ENCODE measurements around the gene PSME2.

Gene PSME2

GRCh38 chr14:24186831-24187538, 40.6 kb upstream of the PSME2 start:
- no peaks in the 10 kb centered on the region for H3K27me3 ChIP-seq
- no peak for TF ChIP-seq CTCF (IDR thresholded peaks at IDR 0.05)
- H3K4me1 ChIP-seq: peaks cover 0 to 24% (median 17%) of the 10 kb centered on the region in 4 donors
- DNase-seq: no peak
- no peaks in the 10 kb centered on the region for H3K9me3 ChIP-seq
- no peak overlapping the region for H3K4me3 ChIP-seq
- intact Hi-C loops (cut with DNase I; ENCODE audit: low total_unique reads): loop anchor here (5.0 kb wide), 1 partner anchor 40 kb away; the partner anchor contains the start of genes PSME2 and RNF31
- no peak overlapping the region for H3K27ac ChIP-seq
- H3K36me3 ChIP-seq: peaks cover 48 to 75% (median 56%) of the 10 kb centered on the region in 3 donors

- peaks cover 47 to 78% (median 63%) of the 10 kb centered on the region in 3 donors for H3K36me3 ChIP-seq
These were observed 39.3 kb upstream of the PSME2 start for GRCh38 chr14:24185741-24186140.

GRCh38 chr14:24185026-24185425, 38.6 kb upstream of the PSME2 start:
- H3K27me3 ChIP-seq: no peaks in the 10 kb centered on the region
- H3K4me3 ChIP-seq: no peak overlapping the region
- intact Hi-C loops (cut with DNase I; ENCODE audit: low total_unique reads): loop anchor here (5.0 kb wide), 1 partner anchor 38 kb away; the partner anchor contains the start of genes PSME2 and RNF31
- no peak for DNase-seq
- peaks cover 47 to 79% (median 65%) of the 10 kb centered on the region in 3 donors for H3K36me3 ChIP-seq
- H3K9me3 ChIP-seq: no peaks in the 10 kb centered on the region
- H3K4me1 ChIP-seq: peaks cover 0 to 24% (median 17%) of the 10 kb centered on the region in 4 donors
- no peak overlapping the region for H3K27ac ChIP-seq
- no peak for TF ChIP-seq CTCF (IDR thresholded peaks at IDR 0.05)

More at GRCh38 chr14:24185741-24186140, 39.3 kb upstream of the PSME2 start:
- TF ChIP-seq CTCF (IDR thresholded peaks at IDR 0.05): no peak
- H3K27ac ChIP-seq: no peak overlapping the region
- H3K27me3 ChIP-seq: no peaks in the 10 kb centered on the region
- no peak overlapping the region for H3K4me3 ChIP-seq
- H3K9me3 ChIP-seq: no peaks in the 10 kb centered on the region
- intact Hi-C loops (cut with DNase I; ENCODE audit: low total_unique reads): loop anchor here (5.0 kb wide), 1 partner anchor 38 kb away; the partner anchor contains the start of genes PSME2 and RNF31
- peaks cover 0 to 24% (median 17%) of the 10 kb centered on the region in 4 donors for H3K4me1 ChIP-seq
- no peak for DNase-seq

- no peaks in the 10 kb centered on the region for H3K9me3 ChIP-seq
- peaks cover 0 to 20% (median 16%) of the 10 kb centered on the region in 4 donors for H3K4me1 ChIP-seq
- no peak for TF ChIP-seq CTCF (IDR thresholded peaks at IDR 0.05)
- H3K36me3 ChIP-seq: peaks cover 47 to 79% (median 71%) of the 10 kb centered on the region in 3 donors
- DNase-seq: no peak
- no peak overlapping the region for H3K4me3 ChIP-seq
- no peak overlapping the region for H3K27ac ChIP-seq
- intact Hi-C loops (cut with DNase I; ENCODE audit: low total_unique reads): no loop called here
- H3K27me3 ChIP-seq: no peaks in the 10 kb centered on the region
These were observed 37.9 kb upstream of the PSME2 start for GRCh38 chr14:24184104-24184970.

- Histone ChIP-seq H3K4me1 (peaks cover 0 to 11% (median 8%) of the 10 kb centered on the region in 4 donors), H3K27ac (no peak overlapping the region), H3K4me3 (no peak overlapping the region), H3K27me3 (no peaks in the 10 kb centered on the region), H3K9me3 (no peaks in the 10 kb centered on the region), H3K36me3 (peaks cover 47 to 91% (median 78%) of the 10 kb centered on the region in 3 donors)
- DNase-seq: no peak
- TF ChIP-seq CTCF (IDR thresholded peaks at IDR 0.05): no peak
- intact Hi-C loops (cut with DNase I; ENCODE audit: low total_unique reads): no loop called here
These were observed 36.6 kb upstream of the PSME2 start for GRCh38 chr14:24183014-24183481.
